Stimulated activated naive CD4-positive, alpha-beta T cell (primary cell): Measurements from ENCODE around the gene DCAF15.

ENCODE experiments used
- DNase-seq, 6 experiments: peaks; one replicate each; lab custom pipeline; 2025; lab: John Stamatoyannopoulos, UW

The DCAF15 gene

DNA sequence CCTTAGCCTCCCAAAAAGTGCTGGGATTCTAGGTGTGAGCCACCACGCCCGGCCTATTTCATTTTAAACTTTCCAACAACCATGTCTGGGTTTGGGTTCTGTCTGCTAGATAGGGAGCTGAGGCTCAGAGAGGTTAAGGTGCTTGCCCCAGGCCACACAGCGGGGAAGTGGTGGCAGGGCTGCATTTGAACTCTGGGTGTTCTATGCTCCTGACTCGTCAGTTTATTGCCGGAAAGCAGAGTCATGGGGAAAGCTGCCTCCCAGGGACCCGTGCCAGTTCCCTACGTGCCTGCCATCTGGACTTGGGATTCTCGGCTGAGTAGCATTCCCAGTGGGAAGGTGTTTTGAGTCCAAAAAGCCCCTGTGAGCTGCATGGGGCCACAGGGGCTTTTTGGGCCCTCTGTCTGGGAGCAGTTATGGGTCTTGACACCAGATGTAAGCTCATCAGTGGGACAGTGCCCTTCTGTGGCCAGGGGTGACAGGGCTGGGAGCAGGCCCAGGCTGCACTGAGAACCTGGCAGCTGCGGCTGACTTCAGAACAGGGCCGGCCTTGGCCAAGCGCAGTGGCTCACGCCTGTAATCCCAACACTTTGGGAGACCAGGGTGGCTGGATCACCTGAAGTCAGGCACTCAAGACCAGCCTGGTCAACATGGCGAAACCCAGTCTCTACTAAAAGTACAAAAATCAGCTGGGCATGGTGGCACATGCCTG is 42.9 kb downstream of the DCAF15 start:
- no peak for DNase-seq

DNA sequence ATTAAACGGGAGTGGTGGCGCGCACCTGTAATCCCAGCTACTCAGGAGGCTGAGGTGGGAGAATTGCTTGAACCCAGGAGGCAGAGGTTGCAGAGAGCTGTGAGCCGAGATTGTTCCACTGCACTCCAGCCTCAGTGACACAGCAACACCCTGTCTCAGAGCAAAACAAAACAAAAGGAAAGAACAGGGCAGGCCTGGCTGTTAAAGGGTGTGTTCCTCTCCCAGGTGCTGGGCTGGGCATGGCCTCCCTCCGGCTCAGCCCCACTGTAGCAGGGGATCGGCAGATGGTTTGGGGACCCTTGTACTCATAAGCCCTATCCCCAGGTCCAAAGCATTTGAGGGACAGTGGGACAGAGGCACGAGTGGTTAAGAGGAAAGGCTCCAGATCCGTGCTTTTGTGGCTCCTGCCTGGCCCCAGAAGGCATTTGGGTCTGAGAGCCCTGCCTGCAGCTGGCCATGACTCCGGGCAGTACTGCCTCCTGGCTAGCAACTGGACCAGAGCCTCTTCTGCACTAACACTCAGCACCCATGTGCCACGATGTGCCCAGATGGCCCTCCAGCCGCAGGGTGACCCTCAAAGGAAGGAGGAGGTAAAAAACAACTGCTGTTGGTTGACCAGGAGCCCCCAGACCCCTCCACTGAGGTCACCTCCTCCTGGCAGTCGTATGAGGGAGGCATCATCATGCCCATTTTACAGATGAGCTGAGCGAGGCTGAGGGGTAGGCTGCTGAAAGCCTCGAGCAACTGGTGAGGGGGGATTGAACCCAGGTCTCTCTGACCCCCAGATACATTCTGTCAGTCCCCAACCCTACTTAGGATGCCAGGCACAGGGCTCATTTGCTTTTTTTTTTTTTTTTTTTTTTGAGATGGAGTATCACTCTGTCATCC is 43.8 kb downstream of the DCAF15 start:
- DNase-seq, result no peak

DNA sequence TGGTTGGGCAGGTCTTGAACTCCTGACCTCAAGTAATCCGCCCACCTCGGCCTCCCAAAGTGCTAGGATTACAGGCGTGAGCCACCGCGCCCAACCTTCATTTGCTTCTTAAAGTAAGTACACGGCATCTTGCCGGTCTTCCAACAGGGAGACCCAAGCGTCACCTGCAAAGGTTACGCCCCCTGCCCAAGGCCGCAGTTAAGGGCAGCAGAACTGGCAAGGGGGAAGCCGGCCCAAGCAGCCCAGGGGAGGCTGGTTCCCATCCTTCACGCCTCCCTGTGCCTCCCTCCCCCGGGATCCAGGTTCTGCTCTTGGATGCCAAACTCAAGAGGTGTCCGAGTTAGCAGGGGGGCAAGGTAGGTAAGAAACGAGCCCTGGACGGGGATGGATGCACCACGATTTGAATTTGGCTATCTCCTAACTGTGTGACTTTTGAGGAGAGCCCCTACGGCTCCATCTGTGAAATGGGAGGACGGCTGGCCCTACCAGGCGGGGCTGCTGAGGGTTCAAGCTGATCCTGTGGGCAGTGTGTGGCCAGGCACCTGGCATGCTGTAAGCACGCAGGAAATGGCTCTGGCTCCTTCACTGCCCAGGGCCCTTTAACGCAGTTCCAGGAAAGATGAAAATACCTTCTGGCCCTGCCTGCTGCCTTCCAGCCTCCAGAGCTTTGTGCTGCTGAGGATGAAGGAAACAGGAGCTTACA is 44.8 kb downstream of the DCAF15 start:
- no peak for DNase-seq

DNA sequence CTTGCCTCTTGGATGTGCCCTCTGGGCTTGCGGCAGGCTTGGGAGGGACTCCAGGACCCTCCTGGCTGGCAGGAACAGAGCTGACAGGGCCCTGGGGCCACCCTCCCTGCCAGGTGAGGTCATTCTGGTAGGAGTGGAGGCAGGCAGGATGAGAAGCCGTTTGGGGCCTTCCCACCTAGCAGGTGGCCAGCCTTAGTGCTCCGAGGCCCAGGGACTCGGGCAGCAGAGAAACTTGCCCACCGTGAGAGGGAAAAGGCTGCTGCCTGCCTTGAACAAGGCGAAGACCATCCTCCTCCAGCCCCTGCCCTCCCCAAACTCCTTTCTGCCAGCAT is 45.3 kb downstream of the DCAF15 start:
- DNase-seq, result no peak

DNA sequence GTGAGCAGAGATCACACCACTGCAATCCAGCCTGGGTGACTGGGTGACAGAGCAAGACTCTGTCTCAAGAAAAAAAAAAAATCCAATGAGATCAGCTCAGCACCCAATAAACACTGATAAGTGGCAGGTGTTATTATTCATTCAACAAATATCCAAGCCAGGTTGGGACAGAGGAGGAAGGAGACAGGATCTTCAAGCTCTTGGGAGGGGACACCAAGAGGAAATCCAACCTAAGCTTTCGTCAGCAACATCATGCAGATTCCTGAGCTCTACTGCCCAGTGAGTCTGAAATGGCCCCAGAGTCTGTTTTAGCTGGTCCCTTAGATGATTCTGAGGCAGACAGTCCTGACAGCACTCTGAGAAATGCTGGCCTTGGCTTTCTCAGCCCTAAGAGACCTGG is 46.1 kb downstream of the DCAF15 start:
- DNase-seq, result no peak

DNA sequence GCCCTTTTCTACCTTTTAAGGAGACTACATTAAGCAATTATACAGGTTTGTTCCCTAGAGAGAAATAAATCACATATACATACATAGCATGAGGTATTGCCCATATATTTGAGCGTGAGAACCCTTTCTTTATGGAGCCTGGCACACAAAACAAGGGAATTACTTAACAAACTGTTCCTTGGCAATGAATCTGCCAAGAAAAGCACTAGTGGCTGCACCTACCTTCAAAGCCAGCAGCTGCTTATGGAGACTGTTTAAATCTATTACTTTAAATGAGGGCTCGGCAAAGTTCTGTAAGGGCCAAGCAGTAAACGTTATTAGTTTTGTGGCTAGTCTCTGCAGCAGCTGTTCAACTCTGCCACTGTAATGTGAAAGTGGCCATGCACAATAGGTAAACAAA is 46.8 kb downstream of the DCAF15 start:
- no peak for DNase-seq

DNA sequence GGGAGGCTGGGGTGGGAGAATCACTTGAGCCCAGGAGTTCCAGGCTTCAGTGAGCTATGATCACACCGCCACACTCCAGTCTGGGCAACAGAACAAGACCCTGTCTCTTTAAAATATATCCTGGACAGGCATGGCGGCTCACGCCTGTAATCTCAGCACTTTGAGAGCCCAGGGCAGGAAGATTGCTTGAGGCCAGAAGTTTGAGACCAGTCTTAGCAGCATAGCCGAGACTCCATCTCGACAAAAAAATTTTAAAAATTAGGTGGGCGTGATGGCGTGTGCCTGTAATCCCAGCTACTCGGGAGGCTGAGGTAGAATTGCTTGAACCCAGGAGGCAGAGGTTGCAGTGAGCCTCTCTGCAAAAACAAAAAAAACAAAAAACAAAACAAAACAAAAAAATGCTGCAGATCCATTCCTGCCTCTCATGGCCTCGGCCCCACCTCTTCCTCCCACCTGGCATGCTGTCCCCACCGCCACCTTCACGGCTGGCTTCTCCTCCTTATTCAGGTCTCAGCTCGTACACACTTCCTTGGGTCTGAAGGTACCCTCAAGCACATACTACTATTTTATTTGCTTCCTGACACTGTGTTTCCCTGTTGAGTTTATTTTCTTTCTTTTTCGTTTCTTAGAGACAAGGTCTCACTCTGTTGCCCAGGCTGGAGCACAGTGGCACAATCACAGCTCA is 48.5 kb downstream of the DCAF15 start:
- DNase-seq, result peak in 1 of 6 experiments; percentile 18

DNA sequence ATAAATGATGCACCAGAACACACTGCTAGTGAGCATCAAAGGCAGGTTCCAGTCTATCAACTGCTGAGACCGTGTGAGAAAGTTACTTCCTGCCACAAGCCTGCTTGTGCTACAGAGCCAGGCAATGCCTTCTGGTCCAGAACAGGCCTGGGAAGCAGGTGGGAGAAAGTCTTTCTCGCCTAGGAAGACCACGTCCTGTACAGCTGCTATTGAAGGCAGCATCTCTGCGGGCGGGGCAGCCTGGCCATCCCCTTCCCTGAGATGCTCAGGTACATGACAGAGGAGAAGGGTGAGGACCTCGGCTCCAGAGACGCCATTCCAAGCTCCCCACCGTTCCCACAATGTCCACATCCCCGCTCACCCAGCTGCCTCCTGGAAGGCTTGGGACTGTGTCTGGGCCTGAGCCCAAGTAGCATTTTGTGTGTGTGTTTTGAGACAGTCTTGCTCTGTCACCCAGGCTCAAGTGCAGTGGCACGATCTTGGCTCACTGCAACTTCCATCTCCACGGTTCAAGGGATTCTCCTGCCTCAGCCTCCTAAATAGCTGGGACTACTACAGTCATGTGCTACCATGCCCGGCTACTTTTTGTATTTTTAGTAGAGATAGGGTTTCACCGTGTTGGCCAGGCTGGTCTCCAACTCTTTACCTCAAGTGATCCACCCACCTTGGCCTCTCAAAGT is 50.4 kb downstream of the DCAF15 start:
- peak in 3 of 6 experiments; percentile 19 to 48 (median 36) for DNase-seq

DNA sequence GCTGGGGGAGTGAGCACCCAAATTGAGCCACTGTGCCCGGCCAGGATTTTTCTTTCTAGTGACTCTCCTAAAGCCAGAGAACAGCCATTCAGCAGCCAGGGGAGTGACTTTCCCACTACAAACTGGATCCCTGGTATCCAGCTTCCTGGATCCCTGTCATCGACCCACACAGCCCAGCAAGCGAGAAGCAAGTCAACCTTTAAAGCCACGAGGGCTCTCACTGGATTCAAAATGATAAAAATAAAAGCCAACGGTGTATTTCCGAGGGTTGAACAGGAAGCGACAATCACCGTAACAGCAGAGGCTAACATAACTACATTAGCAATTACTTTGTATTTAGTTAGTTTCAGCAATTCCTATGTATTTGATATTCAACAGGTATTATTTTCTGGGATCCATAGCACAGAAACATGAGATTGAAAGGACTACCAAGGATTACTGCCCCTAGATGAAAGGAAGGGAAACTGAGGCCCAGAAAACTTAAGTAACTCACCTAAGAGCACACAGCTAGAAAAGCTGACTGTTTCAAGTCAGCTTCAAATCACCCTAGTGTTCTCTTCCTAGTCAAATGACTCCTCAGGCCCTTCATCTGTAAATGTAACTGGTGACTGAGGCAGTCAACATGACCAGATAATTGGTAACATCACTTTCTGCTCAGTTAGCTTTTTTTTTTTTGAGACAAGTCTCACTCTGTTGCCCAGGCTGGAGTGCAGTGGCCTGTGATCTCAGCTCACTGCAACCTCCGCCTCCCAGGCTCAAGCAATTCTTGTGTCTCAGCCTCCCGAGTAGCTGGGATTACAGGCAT is 51.1 kb downstream of the DCAF15 start:
- DNase-seq, result peak in 2 of 6 experiments; percentile 25 to 38

DNA sequence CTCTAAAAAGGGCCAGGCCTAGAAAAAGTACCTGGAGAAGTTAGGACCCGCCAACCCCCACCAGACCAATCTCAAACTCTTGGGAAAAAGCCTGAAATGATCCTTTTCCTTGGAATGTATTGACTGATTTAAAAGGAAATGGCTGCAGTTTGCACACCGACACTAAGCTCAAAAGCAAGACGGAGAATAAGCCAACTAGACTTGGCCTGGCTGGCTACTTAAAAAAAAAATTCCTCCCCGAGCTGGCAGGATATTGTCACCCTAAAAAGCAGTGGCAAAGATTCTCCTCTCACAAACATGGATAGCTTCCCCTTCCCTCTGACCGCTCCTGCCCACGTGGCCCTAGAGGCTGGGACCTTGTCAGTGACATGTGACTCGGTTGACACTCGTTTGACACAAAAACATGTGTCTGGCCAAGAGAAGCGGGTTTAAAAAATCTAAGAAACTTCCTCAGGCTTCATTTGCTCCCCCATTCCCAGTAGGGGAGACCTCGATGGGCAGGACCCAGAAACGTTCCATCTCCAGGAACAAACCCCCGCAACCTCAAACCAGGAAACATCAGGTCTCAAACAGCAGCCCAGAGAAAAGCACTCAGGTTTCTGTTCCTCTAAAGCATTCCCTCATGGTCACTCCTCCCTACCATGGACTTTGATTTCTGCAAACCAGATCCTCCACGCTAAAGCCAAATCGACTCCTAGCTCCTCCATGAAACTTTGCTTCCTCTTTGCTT is 52.5 kb downstream of the DCAF15 start:
- DNase-seq, result peak in 1 of 6 experiments; percentile 36

DNA sequence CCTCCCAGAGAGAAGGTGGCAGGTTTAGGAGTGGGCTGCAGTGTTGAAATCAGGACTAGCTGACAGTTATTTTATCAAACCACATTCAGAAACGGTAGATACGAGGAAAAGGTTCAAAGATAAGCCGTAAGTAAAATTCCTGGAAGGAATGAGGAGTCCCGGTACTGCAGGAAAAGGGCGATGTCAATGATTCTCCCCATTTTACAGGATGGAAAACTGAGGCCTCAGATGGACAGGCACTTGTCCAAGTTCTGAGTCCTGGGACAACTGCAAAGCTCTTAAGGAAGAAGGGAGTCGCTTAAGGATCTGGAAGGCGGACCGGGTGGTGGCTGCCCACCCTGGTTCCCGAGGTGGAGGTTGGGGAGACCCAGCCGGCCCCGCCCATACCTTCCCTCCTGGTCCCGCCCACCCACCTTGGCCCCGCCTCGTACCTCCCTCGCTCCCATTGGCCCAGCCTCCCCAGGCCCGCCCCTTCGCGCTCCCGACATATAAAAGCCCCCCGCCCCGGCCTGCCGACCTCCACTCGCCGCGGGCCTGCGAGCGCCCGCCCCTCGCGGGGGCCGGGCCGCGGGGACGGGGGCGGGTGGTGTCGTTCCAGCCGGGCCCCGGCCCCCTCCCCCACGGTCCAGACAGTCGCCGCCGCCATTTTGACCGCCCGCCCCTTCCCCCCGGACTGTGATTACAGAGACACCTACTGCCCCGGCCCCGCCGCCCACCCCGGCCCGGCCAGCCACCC is 53.2 kb downstream of the DCAF15 start:
- peak; percentile 80 to 97 (median 92) for DNase-seq

DNA sequence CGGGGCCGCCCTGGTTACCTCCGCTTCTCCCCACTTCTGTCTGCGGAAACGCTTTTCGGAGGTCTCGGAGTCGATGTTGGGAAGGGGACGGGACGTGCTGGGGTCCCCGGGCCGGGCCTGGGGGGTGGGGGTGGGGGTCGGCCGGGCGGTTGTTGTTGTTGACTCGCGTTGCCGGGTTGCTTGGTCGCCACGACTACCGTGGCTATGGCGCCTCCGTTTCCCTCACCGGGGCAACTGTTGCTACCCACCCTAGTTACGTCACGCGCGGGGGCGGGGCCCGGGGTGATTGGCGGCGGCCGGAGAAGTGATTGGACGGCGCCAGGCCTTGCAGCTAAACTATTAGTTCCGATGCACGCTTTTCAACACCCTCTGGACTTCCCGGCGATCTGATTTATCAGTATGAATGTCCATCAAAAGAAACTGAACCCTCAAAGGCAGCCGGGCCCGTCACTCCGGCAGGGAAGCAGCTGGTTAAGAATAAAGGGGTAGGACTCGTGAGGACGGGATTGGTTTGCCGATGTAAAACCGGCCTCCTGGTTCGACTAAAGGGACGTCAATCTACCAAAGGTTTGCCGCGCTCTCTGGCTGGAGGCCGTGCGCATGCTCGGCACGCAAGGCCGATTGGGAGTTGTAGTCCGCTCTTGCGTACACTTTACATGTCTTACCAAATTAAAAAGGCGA is 53.9 kb downstream of the DCAF15 start, which contains the start of gene RFX1:
RFX1 (minus strand) TSS at position 236 of the 681 bp plus-strand sequence. CDS start 12,477 bp downstream, outside the sequence.
- peak; percentile 98 to 100 (median 100) for DNase-seq

DNA sequence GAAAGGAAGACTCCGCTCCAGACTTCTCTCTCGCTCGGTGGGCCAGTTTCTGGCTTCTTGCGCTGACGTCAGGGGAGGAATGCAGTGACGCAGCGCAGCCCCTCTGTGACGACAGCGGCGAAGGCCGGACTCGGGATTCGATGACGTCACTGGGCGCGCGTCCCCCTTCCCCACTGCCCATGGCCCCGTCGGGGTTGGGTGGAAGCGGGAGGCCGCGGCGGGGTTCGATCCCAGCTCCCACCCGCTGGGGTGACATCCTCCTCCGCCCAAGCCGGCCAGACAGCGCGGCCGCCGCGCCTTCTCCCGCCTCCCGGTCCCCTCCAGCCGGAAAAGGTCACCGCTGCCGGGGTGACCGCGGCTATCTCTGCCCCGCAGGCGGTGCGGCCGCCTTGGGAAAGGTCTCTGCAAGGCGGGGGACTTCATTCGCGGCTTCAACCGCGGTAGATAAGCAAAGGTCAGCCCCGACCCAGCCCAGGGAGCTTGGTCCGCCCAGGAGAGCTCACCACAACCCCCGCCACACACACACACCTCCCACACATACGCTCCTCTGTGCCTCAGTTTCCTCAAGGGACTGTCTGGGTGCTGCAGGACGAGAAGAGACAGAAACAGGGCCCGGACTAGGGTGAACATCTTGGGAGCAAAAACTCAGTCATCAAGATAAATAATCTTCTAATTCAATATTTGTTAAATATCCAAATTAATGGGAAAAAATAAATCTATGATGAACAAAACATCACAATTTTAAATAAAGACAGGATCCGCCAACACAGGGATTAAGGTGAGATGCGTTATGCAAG is 54.7 kb downstream of the DCAF15 start:
- DNase-seq, result no peak
